Left lobe of liver (tissue), 2 donors: Measurements from ENCODE around the gene CTSE. TPM values are rescaled to one million over a fixed set of nuclear protein-coding genes. Genes with fewer than 3 reads are reported as not detected.
"Not testable (repeated sequence)": the region's sequence is repeated elsewhere in the genome, so short reads cannot be mapped to it uniquely, and the experiment has no call there.

Source experiments
- ATAC-seq: fragments of 200-7000 bp; cut with Tn5 transposase; one replicate; pipeline ENCODE4 v1.9.1; 2020; ENCODE audit warnings: mild to moderate bottlenecking, moderate library complexity
- DNase-seq: peaks from one replicate; pipeline ENCODE4 v3.0.0-alpha.2; 2020; ENCODE audit warnings: low spot score
- total RNA-seq: library from RNA; stranded (reverse); gene quantifications from one replicate; pipeline ENCODE4 v1.2.1, GENCODE V29; 2021
- donor health status: DM: no; HTN: no; CAD: no; lungs with moderate emphysema.
- donor health status: DM: no; HTN: yes; CAD: no.

CTSE gene
- total RNA-seq, 1 donor from 2014 or later: not detected

DNA sequence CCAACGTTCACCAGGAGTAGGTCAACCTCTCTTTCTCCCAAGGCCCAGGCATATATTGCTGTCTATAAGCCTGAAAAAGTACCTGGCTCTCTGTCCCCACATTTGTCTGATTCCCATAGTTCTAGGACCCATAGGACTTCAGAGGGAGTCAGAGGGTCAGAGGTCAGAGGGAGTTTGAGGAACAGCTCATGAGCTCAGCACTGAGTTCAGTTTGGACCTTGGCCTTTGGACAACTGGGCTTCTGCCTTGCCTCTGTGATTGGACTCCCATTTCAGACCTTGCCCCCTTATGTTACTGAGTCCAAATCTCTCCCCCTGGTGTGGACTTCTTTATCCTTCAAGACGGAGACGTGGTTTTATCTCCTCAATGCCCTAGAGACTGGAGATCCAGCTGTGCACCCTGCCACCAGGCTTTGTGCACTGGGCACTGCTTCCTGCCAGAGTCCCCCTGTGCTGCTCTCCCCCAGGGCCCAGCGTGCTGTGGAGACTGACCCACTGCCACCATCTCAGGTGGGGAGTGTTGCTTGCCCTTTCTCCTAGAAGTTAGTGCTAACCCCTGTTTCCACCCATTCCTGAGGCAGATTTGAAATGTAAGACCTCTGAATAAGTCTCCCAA lies 3.2 kb downstream of the CTSE start:
- DNase-seq: no peak
- peak; percentile 55 for ATAC-seq

DNA sequence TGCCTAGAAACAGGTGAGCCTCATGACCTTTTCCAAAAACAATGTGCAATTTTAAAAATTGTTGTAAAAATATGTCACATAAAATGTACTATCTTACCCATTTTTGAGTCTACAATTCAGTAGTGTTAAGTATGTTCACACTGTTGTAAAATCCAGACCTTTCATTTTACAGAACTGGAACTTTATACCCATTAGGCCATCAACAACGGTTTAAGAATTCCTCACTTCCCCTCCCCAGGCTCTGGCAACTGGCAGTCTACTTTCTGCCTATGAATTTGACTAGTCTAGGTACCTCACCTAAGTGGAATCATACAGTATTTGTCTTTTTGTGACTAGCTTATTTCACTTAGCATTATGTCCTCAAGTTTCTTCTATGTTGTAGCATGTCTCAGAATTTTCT lies 8.6 kb downstream of the CTSE start:
- ATAC-seq: no peak
- DNase-seq: no peak

DNA sequence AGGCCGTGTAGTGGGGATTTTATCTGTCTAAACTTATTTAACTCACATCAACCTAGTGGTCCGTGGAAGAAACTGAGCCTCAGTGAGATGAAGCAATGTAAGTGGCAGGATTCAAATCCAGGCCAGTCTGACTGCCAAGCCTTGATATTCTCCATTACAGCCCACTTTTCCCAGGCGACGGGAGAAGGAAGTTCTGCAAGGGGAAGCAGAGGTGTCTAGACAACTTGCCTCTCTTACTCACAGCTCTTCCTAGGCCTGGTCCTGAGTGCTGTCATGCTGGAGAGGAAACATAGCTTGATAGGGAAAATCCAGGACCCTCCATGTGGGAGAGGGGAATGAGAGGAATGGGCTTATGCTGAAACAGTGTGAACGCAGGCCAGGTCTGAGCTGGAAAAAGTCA lies 9.1 kb downstream of the CTSE start:
- DNase-seq: no peak
- ATAC-seq: no peak

DNA sequence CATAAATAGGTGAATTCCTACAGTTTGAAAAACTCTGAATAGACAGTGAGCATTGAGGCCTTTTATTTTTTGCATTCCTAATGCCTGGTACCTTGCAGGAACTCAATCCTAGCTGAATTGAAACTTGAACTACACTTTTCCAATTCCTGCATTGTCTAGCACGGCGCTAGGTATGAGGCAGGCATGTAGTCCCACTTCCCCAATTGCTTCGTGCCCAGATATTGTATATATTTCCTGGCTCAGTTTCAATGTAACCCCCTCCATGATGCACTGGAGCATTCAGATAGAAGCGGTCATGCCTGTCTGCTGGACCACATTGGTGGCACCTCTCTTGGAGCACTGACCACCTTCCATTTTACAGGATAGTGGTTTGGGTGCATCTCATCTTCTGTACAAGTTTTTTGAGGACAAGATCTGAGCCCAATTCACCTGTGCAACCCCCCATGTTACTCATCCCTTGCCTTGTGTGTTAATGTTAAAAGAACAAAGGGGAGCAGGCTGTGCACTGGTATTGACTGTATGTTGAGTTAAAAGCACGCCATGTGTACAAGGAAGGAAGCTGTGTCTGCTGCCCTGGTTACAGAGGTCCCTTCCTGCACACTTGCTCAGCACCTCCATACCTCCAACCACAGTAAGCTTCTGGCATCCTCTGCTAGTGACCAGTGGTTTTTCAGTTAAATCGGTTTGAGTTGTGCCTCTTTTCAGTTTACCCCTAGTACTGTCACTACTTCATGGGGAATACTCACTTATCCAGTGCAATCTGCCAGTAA lies 10.5 kb downstream of the CTSE start:
- DNase-seq: no peak
- no peak for ATAC-seq

DNA sequence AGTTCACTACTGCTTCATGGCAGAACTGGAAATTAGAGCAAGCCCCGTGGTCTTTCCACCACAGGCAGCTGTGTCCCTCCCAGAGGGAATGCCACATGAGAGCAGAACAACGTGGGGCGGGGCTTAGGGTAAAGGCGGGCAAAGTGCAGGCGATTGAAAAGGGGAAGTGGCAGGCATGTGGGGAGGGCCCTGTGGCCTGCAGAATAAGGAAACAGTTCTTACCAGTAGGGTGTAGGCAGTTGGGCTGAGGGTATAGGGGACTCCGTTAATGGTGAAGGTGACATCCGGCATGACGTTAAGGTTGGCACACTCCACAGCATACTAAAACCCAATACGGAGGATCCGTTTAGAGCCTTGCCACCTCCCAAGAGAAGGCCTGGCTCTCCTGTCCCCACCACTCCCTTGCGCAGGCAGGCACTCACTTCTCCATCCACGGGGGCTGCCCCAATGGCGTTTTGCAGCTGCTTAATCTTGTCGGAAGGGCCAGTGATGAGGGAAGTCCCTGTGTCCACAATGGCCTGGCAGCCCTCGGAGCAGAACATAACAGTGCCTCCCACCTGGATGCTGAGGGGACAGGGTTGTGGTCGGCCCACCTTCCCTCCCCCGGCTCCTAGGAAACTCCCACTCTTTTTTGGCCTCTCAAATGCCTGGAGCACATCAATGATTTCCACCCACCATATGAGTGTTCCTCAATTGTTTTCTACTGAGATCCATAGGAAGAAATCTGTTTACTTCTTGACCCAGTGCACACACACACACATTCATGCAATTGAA lies 11.4 kb downstream of the CTSE start:
- ATAC-seq (peak; percentile 75), DNase-seq (no peak)

DNA sequence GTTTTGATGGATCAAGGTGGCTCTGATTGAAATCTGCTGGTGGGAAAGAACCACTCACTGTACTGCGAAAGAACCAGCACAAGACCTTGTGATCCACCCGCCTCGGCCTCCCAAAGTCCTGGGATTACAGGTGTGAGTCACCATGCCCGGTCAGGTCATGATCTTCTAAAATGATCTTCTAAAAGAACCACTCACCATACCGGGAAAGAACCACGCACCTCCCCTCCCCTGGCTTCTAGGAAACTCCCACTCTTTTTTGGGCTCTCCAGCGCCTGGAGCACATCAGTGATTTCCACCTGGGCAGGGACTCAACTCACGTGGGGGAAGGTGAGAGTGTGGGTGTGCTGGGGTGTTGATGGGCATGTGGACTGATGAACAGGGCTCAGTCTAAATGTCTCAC lies 12.6 kb downstream of the CTSE start:
- DNase-seq: no peak
- ATAC-seq: no peak

DNA sequence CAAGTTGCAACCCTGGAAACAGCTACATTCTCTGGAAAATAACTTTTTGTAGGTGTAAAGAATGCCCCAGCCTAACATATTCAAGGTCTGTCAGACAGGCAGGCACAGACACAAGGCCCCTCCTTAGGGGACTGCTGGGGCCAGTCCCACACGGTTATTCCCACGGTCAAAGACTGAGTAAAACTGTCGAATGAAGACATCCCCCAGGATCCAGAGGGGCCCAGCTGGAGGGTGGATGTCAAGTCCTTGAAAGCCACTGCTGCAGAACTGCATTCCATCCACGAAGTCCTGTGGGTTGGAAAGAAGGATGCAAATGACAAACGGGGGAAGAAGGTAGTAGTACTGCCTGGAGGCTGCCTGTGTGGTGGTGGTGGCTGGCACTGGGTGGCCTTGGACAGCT lies 13.6 kb downstream of the CTSE start:
- DNase-seq: no peak
- ATAC-seq: no peak

DNA sequence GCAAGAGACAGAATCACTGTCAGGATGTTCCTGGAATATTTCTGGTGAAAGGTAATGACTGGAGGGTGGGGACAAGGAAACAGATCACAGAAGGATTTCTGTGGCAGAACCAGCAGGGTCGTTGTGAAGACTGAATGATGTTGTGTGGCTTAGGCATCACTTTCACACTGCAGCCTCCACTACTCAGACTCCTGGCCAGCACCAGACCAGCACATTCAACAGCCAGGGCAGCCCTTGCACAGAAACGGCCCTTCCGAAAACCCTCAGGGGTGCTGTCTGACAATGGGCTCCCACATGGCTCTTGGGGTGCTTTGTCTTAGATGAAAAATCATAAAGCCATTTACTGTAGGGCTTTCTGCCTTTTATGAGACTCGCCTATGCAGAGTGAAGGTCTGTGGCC lies 16.7 kb downstream of the CTSE start:
- DNase-seq: no peak
- no peak for ATAC-seq

DNA sequence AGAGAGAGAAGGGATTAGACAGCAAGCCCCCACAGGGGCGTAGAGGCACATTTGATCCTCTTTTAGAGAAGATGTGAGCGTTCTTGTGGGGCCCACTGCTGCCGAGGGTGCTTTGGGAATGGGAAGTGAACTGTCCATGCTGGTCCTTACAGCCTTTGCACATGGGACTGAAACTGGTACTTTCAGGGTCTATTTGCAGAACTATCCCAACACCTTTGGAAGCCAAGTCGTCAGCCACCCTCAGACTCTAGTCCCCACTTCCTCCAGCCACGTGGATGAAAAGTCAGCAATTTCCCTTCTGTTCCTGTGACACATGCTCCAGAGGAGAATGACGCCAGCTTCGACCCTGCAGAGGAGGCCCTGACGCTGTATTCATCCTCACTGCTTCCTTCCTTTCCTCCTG lies 17.9 kb downstream of the CTSE start:
- no peak for DNase-seq
- ATAC-seq: no peak

DNA sequence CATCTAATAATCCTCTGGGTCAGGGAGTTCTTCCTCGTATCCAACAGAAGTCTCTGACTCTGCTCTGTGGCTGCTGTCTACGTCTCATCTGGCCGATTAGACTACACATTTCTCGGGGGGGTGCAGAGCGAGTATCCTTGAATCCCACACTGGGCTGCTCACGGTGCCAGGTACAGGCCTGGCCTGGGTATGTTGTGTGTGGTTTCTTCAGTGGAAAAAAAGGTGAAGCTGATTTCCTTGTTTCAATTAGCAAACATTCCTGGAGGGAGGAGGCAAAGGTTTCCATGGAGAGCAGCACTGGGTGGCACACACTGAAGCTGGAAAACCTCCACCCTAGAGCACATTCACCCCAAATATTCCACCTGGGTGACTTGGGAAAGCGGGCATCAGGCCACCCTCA lies 18.5 kb downstream of the CTSE start:
- ATAC-seq: no peak
- DNase-seq: no peak

DNA sequence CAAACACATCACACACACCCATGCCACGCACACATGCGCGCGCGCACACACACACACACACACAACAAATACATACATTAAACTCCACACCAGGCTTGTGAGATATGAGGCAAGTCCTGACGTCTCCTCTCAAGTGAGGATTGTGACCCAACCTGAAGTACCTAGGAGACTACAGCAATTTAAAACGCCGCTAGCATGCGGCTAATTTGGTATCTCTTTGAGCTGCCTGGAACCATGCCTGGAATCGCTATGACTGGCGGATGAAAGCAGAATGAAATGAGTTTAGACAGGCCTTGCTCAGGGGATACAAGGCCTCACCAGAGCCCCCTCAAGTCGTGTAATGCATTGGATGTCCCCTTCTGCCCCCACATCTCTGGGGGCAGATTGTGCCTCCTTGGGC lies 18.9 kb downstream of the CTSE start:
- ATAC-seq: no peak
- no peak for DNase-seq

DNA sequence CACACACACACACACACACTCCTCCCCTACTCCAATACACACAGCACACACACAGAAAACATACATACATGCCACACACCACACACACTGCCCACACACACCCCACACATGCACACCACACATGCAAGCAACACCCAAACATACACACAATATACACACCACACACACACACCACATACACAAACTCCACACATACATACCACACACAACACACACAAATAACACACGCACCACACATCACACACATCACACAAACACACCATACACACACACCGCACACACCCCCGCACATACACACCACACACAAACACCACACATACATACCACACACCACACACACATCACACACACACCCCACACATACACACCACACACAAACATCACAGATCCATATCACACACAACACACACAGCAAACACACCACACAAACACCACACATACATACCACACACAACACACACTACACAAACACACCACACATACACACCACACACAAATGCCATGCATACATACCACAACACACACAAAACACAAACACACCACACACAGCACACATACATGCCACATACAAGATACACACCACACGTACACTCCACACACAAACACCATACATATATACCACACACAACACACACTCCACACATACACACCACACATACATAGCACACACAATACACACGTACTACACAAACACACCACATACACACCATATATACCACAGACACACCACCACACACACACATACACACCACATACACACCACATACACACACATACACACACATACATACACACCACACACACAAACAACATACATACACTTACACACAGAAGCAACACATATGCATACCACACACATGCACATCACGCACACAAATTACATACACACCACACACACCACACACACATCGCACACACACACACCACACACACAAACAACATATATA lies 19.6 kb downstream of the CTSE start:
- DNase-seq (no peak), ATAC-seq (no peak)

DNA sequence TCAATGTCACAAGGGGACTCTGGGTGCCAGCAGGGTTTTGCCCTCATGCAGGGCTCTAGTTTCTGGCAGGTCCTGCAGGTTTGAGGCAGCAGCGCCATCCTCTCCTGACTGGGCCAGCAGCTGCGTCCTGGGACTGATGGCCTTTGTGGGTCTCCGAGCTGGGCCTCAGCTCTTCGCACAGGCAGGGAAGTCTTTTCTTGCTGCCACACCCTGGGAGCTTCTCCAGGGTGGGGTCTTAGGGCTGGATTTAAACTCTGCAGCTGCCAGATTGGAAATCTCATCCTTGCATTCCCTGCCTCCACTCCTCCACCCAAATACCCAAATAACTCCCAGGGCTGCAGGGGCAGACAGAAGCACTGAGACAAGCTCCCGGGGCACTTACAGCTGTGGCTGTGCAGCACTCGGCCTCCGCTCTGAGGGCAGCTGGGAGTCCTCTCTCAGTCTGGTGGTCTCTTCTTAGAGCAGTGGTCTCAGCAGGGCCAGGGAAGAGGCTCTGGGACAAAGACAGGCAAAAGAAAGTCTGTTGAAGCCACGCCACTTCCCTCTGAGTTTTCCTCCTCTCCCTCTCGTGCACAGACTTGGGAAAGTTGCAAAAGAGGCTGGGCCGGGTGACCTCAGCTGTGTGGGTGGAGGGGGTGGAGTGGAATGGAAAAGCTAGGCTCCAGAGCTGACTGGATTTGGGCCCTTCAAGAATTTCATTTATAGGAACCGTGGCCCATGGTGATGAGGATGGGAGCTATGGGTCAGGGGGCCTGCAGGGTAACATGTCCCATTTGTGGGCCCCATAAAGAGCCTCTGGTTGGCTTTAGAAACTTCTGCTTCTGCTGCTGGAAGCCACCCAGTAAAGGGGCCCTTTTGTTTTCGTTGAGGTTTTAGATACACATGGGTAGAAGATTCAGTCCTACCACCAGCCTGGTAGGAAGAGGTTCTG lies 20.6 kb downstream of the CTSE start, which contains the start of gene RAB7B:
RAB7B (minus strand) TSS at position 525 of the 931 bp plus-strand sequence. CDS start 9,260 bp downstream, outside the sequence.
- peak; percentile 71 for DNase-seq
- peak; percentile 86 for ATAC-seq

DNA sequence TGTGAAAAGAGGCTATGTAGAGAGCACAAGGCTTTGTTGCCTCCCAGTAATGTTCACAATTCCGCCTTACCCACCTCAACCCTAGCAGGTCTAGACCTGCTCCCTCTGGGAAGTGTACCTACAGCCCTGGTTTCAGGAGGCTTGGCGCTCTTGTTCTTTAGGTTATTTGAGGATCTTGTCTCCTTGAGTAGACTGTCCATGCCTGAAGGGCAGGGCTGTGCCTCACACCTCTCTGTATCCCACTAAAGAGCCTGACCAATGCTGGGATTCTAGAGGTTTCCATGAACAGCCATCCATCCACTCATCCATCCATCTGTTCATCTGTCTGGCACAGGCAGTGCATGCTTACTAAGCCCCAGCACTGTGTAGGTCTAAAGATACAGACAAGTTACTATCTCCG lies 21.5 kb downstream of the CTSE start:
- DNase-seq (peak; percentile 19), ATAC-seq (no peak)

DNA sequence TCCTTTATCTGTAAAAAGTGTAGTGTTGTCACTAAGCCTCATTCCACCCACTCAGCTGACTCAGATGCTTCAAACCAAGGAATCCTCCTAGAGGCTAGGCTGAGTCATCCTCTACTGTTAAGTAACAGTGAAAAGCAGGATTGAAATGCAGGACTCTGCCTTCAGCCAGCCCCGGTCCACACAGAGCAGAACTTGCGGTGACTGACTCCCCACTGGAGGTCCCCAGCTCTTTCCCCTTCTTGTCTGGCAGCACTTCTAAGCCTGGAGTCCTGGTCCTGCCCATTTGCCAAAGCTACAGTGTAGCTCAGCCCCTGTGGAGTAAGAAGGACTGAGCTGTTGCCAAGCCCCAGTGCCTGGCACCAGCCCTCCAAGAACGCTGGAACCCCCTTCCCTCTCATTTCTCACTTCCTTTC lies 22.2 kb downstream of the CTSE start:
- ATAC-seq (no peak), DNase-seq (peak; percentile 30)

DNA sequence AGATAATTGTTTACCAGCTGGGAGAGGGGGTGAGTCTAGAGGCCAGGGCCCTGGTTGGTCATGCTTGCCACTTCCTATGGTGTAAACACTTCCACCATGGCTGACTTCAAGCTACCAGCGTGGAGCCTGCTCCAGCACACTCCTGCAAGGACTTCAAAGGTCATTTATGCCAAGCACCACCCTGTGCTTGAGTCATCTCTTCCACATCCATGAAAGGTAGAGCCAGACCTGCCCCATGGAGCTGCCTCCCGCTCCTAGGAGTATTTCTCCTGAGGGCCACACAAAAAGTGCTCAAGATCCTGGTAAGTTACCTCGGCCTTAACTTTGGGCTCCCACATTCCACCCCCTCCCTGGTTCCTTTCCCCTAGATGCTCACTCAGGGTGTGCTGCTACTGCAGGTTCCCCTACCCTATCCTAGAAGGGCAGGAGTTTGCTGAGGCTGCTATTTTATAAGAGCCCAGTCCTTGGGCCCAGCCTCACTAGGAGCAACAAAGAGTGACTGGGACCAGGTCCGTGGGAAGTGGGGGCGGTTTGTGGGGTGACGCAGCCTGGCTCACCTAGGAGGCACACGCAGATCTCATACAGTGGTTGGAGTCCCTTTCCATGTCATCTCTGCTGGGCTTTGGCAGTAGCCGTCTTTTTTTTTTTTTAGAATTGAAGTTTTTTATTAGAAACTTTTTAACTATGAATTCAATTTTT lies 22.9 kb downstream of the CTSE start:
- ATAC-seq (no peak), DNase-seq (peak; percentile 23)

DNA sequence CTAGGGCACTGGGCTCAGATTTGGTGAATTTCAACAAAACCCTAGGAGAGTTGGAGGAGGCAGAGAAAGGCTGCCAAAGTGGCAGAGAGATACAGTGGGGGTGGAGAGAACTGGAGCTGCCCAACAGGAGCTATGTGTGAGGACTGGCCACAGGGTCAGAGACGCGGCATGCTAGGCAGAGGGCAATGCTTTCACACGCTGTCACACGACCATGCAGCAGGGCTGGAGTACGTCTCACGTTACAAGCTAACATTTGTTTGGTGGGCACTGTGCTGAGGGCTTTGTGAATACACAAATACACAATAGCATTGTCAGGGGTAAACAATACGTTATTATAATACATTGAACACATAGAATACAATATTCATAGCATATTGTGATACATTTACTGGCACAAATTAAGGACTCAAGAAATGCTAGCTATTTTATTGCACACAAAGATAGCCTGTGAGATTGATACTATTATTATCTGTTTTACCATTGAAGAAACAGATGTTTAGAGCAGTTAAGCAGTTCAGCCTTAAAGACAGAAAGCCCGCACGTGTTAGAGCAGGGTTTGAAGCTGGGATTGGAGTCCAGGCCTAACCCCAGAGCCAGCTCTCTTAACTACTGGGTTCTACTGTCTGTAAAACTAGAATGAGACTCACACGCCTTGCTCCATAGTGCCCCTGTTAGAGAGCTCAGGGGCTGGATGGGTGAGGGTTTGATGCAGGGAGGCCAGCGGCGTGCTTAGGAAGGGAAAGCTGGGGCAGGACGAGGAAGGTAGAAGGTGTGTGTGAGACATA lies 25.0 kb downstream of the CTSE start:
- DNase-seq: peak; percentile 83
- ATAC-seq: peak; percentile 93

DNA sequence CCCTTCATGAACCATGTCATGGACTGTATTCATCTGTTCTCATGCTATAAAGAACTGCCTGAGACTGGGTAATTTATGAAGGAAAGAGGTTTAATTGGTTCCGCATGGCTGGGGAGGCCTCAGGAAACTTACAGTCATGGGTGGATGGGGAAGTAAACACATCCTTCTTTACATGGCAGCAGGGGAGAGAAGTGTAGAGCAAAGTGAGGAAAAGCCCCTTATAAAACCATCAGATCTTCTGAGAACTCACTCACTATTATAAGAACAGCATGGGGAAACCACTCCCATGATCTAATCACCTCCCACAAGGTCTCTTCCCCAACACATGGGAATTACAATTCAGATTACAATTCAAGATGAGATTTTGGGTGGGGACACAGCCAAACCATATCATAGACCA lies 27.1 kb downstream of the CTSE start:
- ATAC-seq, DNase-seq: not testable (repeated sequence)
